Activated T-helper 9 cell treated with anti-CD3 and anti-CD28 coated beads, Interleukin-2, amount 50 U/mL, for 16 hours (primary cell): Measurements from ENCODE around the gene RTN4RL2.

Experiments
- DNase-seq: peaks from one replicate; pipeline ENCODE4 v3.0.0-alpha.2; 2020; ENCODE audit warnings: low read depth

The RTN4RL2 gene

DNA sequence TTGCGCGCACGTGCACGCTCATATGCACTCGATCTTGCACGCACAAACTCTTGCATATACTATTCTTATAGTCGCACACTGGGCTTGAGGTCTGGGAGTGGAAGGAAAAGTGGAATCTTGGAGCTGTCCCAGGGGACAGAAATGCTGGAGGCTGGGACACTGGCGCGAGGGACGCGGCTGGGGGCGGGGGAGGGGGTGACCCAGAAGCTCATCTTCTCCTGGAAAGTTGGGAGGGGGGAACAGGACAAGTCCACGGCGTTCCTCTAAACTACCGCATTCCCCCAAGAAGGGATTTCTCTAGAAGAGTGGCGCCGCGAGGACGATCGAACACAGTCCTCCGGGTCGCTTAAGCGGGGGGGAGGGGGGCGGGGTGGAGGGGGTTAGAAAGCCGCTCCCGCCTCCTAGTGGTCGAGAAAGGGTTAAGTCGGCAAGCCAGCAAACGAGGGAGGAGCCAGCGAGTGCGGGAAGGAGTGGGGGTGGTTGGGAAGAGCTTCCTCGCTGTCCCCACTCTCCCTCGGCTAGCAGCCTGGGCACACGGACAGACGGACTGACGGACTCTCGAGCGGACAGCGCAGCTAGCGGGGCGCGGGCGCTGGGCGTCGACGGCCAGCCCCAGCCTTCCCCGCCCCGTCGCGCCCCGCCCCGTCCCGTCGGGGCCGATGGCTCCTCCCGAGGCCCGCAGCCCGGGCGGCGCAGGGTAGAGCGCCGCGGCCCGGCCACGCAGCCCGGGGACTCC is at the start of gene RTN4RL2:
TSS of gene RTN4RL2 (plus strand) at position 507 of the 736 bp plus-strand sequence. CDS start 338 bp downstream, outside the sequence.
- DNase-seq, result no peak

DNA sequence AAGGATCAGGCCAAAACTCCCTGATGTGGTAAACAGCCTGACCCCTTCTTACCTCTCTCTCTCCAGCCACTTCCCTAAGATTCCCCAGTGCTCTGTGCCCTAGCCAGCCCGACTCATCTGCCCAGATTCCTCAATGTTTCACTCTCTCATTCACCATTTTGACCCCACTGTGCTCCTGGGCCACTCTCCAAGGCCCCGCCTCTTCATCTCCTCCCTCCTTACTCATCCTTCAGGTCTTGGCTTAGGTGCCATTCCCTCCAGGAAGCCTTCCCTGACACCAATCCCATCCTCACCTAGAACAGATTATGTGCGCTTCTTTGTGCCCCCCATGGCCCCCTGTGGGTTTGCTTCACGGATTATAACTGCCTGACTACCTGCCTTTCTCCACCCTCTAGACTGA is 46.6 kb upstream of the RTN4RL2 start:
- DNase-seq, result no peak

DNA sequence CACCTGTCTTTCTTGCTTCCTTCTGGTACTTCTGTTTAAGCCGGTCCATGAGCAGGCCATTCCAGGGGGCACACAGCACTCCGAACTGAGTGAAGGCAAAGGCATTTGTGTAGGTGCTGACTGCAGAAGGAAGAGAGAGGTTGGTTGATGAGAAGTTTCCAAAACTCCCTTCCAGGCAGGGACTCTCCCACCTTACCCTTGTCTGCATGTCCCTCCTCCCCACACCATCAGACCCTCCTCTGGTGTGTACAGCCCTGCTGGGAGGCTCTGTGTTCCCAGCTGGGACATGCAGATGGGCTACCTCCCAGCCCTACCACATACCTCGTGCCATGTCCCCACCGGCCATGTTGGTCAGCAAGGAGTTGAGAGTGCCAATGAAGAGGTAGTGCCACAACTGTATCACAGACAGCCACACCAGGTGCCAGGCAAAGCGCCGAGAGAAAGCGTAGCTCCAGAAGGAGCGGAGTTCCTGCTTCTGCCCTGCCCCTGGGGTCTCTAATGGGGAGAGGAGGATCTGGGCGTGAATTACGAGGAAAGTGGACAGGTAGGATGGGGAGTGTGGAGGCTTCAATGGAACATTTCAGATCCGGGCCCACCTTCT is 45.6 kb upstream of the RTN4RL2 start:
- no peak for DNase-seq

DNA sequence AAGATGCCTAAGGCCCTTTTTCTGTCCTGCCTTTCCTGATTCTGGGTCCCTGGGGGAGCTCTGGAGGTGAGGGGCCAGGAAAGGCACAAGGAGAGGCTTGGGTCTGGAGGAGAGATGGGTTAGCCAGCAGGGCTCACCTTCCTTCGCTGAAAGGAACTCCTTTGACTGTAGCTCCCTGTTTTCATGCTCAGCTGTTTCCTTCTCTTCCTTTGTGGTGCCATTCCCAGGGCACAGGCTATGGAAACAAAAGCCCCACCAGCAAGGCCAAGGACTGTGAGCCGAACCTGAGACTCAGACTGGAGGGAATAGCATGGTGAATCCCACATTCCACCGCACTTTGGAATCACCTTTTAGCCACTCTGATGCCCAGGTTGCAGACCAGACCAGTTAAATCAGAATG is 43.9 kb upstream of the RTN4RL2 start:
- DNase-seq, result no peak

DNA sequence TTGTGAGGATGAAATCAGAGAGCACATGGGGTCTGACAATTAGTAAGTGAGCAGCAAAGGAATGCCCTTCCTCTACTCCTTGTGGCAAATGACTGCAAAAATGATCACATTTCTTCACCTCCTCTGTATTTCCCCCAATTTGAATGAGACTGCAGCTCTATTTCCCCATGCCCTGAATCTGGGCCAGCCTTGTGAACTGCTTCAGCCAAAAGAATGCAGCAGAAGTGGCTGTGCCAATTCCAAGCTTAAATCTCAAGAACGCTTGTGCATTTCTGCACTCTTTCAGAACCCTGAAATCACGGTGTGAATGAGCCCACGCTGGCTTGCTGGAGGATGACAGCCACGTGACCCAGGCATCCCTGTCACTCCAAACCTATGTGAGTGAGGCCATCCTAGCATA is 43.3 kb upstream of the RTN4RL2 start:
- no peak for DNase-seq

DNA sequence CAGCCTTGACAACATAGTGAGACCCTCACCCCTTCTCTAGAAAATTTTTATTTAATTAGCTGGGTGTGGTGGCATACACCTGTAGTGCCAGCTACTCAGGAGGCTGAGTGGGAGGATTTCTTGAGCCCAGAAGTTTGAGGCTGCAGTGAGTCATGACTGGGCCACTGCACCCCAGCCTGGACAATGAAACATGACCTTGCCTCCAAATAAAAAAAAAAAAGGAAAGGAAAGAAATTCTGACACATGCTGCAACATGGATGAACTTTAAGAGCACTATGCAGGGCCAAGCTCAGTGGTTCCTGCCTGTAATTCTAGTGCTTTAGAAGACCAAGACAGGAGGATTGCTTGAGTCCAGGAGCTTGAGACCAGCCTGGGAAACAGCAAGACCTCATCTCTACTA is 42.2 kb upstream of the RTN4RL2 start:
- DNase-seq, result no peak

DNA sequence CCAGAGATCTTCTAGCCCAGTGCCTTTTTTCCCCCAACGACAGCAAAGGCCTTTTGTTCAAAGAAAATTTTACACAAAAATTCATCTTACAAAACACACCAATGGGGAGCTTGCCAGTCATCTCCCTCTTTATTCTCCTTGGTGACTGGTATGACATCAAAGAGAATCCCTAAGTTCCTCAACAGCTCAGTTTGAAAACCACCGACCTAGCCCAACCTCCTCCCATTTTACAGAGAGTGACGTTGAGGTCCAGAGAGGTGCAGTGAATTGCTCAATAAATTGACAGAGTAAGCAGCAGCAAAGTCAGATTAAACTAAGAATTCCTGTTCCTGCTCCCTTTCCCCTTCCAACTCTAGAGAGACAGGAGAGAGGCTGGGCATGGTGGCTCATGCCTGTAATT is 41.2 kb upstream of the RTN4RL2 start:
- DNase-seq, result no peak

DNA sequence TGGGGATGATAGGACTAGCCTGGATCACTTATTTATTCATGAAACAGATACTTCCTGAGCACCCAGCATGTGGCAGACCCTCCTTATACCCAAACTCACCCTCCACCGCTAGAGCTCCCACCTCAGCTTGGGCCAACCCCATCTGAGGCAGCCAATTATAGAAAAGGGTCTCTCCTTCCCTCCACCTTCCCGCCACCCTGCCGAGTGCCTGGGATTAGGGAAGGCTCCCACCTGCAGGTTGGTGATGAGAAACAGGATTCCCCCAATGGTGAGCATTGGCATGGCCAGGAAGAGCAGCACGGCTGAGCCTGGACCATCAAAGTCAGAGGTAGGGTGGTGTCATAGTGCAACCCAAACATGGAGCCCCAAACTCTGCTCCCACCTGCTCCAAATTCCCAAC is 39.3 kb upstream of the RTN4RL2 start:
- DNase-seq, result no peak

DNA sequence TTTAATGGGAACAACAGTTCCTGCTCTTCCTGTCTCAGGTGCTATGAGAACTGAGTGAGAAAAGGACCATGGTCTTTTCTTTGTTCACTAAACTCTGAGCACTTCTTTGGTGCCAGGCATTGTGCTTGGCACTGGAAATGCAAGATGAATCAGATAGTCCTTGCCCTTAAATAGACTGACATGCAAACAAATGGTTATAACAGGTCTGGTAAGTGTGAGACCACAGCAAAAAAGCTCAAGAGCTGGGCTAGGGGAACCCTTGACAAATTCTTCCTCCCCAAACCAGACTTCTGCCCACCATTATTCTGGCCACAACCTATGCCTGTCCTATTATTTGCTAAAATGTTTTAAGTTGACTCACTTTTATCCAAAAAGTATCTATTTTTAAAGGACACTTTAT is 38.5 kb upstream of the RTN4RL2 start:
- no peak for DNase-seq

DNA sequence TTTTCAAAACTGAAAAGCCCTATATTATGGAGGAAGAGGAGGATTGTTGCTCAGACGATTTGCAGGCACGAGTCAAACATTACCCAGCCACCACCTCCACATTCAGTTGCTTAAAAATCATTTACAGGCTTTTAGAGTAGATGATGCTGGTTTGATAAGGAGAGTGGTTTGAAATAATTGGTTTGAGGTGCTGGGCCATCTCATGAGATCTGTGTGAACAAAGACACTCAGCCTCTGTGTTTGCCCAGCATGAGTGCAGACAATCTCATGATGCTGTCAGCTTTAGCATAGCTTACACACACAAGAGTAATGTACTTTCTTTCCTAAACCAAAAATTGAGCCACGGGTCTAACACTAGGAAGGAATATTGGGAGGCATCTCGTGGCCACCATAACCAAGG is 37.7 kb upstream of the RTN4RL2 start:
- no peak for DNase-seq

DNA sequence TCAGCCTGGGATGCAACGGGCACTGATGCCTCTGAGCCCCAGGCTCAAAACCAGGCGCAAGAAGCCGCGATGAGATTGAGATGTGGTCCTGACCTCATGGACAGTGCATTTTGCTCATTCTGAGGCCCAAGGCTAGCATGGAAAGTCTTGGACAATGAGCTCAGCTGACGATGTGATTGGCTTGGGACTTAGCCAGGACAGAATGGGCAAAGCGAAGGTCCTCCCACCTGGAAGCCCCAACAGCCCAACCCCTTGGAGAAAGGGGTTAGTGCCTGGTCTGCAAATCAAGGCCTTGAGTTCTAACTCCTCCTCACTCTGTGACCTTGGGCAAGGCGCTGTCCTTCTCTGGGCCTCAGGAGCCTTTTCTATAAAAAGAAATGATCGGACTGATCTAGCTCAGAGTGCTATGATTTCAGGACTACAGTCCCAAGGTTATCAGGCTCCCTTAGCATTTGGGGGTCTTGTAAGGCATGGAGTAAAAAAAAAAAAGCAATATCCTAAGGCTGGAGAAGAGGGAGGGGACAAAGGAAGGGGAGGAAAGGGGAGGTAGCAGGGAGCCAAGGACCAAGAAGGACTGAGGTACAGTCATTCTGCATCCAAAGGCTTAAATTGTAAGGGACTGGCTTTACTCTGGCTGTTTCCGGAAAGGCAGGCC is 36.1 kb upstream of the RTN4RL2 start:
- DNase-seq, result no peak

DNA sequence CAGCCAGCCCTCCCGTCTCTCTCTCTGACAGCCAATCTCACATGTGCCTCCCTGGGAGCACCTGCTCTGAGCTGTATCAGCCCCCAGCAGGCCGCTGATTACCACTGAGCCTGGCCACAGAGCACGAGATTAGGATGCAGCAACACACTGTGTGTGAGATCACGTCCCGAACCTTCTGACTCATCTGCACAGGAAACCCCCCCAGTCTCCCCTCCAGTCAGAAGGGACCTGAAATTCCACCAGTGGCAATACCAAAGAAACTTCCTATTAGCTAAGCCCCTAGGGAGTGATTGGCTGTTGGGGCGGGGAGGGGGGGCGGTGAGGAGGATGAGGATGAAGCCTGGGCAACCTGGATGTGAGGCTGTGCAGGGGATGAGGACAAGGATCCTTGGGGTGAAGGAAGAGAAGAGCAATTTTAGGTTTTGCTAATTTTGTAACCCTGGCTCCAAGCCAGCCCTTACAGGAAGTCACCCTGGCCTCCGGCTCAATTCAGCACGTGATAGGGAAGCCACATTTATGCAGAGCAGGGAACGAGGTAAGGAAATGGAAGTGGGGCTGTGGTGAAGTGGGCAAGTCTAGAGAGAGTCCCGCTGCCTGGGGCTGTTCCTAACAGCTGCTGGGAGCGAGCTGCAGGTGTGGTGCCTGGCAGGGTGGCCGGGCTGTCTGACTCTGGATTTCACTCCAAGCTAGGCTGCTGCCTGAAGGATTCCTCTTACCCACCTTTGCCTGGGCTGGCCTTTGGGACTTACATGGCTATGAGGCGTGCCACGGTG is 35.4 kb upstream of the RTN4RL2 start:
- peak; percentile 83 for DNase-seq

DNA sequence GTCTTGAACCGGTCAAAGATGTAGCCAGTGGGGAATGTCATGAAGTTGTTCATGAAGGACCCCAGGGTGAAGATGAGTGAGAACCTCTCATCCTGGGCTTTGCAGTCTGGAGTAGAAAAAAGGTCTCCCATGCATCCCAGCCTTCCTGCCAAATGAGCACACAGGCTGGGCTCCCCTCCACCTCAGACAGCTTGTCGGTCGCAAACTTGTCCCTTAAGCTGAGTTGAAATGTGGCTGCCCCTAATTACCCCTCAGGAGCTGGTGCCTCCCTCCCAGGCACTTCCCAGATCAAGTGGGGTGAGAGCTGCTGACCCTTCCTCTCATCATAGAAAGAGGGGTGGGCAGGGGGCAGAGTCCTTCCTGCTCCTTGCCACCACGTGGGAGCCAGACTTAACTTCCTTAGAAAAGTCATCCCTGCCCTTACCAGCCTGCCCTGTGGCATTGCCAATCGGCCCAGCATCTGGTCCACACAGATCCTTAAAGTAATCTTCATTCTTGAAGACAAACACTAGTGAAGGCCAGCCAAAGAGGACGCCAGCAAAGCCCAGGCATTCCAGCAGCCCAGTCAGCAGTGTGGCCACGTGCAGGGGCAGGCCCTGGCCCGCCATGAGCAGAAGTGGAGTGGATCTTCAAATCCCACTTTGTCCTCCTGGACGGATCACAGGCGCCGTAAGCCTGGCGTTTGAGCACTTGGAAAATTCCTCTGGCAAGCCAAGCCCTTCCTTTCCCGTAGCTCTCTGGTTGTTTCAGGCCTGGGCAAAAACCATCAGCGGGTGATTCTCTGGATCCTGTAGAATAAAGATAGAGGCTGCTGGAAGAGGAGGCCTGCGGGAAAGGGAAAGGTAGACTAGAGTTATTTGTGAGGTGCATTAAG is 34.5 kb upstream of the RTN4RL2 start:
- DNase-seq, result no peak

DNA sequence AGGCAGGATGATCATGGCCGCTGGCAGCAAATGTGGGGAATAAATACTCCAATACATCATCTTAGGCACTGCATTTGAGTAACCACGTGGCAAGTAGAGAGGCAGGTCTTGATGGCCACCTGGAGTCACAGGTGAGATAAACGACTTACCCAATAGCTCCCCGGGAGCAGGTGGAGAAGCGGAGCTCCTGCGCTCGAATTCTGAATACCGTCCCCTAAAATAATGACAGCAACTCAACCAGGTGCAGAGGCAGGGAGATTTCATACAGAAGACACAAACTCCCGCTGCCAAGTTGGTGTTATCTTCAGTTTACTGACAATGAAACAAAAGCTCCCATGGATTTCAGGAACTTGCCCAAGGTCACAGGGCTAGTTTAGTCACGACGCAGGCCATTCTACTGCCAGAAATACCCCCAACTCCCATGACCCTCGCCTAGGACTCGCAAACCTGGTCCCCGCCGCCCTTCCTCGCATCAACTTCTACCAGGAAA is 33.8 kb upstream of the RTN4RL2 start:
- no peak for DNase-seq

DNA sequence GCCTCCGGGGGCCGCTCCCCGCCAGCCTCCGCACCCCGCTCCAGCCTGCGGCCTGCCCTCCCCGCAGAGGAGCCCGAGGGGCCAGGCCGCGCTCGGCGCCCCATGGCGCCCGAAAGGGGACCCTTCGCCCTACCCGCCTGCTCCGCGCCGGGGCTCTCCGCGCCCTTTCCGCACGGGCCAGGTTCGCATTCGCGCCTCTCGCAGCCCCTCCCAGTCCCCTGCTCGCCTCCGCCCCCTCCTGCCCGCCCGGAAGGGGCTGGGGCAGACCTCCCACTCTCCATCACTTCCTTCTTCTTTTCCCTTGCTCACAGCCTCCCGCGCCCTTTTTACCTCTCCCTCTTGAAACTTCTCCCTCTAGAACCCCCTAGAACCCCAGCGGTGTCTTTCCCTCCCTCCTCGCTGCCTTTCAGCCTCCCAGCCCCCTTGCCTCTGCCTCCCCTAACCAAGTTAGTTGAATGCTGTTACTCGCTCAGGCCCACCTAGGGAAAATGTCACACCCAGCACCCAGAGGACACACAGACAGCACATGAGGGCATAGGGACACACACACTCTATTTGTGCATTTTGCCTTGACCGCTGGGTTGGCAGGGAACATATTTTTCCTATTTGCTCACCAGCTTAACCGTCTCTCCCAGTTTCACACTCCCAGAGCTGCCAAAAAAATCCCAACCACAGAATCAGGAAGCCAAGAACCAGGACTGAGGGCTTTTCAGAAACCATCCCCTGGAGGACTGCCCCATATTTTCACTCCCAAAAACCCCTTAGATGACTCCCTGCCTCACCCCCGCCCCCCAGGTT is 33.2 kb upstream of the RTN4RL2 start, which contains the start of gene SLC43A3:
TSS of gene SLC43A3 (minus strand) at position 193 of the 798 bp plus-strand sequence. CDS start 949 bp downstream, outside the sequence.
- DNase-seq, result peak; percentile 71

DNA sequence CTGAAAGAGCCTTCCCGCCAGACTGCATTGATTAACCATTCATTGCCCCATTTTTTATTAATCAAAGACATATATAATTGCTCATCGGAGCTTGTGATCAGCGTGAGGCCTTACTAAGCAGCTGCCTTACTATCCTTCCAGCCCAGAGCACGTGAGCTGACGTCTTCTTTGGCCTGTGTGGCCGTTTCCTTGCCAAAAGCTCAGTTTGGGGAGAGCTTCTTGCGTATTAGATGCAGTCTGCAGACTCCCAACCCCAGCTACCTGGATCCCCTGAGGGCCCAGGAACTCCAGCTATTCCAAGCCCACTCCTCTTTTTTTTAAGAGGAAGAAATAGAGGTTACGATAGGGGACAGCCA is 32.6 kb upstream of the RTN4RL2 start:
- DNase-seq, result no peak

DNA sequence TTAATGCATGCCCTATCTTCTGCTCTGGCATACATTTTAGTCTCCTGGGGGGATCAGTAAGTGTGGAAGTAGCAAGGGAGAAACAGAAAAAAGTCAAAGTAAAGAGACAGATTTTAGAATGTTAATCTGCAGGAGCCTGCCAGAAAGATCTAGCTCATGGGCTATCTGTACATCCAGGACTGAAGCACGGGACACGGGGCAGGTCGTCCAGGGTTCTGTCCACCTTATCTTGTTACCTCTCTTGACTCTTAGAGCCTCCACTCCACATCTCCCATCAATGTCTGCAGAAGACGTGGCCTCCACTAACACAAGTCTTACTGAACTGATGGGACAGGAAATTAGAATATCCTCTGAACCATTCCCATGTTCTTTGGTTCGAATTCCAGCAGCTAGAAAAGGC is 31.7 kb upstream of the RTN4RL2 start:
- DNase-seq, result no peak

DNA sequence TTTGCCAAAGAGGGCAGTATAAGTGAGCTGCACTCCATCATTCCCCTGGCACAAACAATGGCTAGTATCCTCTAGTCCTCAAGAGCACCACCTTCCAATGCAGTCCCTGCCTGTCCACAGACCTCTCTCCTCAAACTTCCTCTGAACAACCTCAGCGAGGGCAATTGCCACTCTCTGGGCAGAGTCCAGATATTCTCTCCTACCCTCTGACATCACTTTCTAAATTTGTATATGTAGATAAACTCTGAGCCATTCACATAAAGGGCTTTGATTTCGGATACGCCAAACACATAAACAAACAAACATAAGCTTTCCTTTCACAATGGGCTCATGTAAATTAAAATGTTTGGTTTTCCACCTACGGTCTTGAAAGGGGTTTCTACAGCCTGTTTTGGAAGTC is 30.4 kb upstream of the RTN4RL2 start:
- DNase-seq, result no peak

DNA sequence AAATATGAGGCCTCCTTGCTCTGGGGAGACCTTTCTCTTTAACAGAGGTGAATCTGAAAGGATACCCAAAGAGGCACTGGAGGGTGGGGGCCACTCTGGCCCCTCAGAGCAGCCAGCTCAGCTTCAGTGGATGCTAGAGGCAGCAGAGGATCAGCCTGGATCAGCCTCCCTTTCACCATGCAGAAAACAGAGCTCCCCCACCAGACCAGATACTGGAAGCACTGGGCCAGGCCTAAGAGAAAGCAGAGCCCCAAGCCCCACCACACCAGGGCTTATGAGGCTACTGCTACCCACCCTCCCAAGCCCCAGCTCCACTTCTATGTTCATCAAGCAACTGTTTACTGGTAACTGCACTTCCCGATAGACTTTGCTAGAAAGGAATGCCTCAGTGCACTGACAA is 29.4 kb upstream of the RTN4RL2 start:
- DNase-seq, result no peak

DNA sequence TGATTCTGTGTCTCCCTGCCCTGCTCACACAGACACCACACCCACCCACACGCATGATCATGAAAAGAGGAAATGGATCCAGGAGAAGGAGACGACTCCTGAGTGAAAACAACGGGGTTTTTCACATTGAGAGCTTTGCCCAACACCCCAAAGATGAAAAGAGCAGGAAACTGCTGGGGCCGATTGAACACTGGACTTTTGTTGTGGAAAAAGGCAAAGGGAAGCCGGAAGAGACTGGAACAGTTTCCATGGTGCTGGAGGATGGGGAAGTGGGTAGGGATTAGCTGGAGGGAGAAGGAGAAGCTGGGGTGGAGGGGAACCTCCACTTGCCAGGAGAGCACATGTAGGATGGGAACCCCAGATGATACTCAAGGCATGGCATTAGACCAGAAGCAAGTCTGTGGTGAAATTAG is 28.2 kb upstream of the RTN4RL2 start:
- DNase-seq, result no peak

DNA sequence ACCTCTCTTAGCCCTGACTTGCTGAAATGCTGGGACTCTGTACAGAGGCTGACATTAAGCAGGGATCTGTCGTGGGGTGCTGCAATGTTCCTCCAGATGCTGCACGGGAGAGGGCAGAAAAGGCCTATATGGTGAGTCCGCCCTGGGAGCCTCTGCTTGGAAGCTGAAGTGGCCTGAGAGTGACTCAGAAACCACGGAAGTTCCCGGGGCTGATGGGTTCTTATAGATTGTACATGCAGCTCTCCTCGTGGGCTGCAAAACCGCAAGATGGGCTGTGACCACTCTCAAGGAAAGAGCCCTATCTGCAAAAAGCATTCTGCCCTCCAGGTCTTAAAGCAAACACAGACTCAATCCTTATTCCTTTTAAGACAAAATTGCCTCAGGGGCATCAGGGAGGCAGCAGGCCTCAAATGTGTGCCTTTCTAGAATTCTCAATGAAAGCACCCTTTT is 27.6 kb upstream of the RTN4RL2 start:
- DNase-seq, result no peak
